Left kidney (tissue), 8 donors: ENCODE data around the gene PDZD8. TPM values are rescaled to one million over a fixed set of nuclear protein-coding genes. Genes with fewer than 3 reads are reported as not detected.

Experiments
- DNase-seq: peaks from one replicate; pipeline ENCODE4 v3.0.0-alpha.2; 2013
- long read RNA-seq, 8 donors: transcript quantifications; one replicate each; lab custom pipeline, GENCODE V29; 2026
- polyA plus RNA-seq: library from polyadenylated mRNA; unstranded; fragments of 120-200 nt; gene quantifications from one replicate; pipeline ENCODE4 v1.2.1, GENCODE V29; 2013; ENCODE audit not compliant: insufficient read length

PDZD8 gene
- polyA plus RNA-seq = 48.4 TPM
- long read RNA-seq, donor 1, full-length matches to known transcripts = 7 of 12 reads
- long read RNA-seq, donor 1, partial matches to known transcripts = 5 of 12 reads
- long read RNA-seq, donor 1, other reads (novel, unspliced or antisense) = 0 of 12 reads
- long read RNA-seq, donor 2, full-length matches to known transcripts = 7 of 14 reads
- long read RNA-seq, donor 2, partial matches to known transcripts = 7 of 14 reads
- long read RNA-seq, donor 2, other reads (novel, unspliced or antisense) = 0 of 14 reads
- long read RNA-seq, donor 3, full-length matches to known transcripts = 10 of 15 reads
- long read RNA-seq, donor 3, partial matches to known transcripts = 5 of 15 reads
- long read RNA-seq, donor 3, other reads (novel, unspliced or antisense) = 0 of 15 reads
- long read RNA-seq, donor 4 = 0 reads
- long read RNA-seq, donor 5, full-length matches to known transcripts = 6 of 12 reads
- long read RNA-seq, donor 5, partial matches to known transcripts = 6 of 12 reads
- long read RNA-seq, donor 5, other reads (novel, unspliced or antisense) = 0 of 12 reads
- long read RNA-seq, donor 6, full-length matches to known transcripts = 12 of 17 reads
- long read RNA-seq, donor 6, partial matches to known transcripts = 5 of 17 reads
- long read RNA-seq, donor 6, other reads (novel, unspliced or antisense) = 0 of 17 reads
- long read RNA-seq, donor 7, full-length matches to known transcripts = 15 of 23 reads
- long read RNA-seq, donor 7, partial matches to known transcripts = 8 of 23 reads
- long read RNA-seq, donor 7, other reads (novel, unspliced or antisense) = 0 of 23 reads
- long read RNA-seq, donor 8, full-length matches to known transcripts = 5 of 5 reads
- long read RNA-seq, donor 8, partial matches to known transcripts = 0 of 5 reads
- long read RNA-seq, donor 8, other reads (novel, unspliced or antisense) = 0 of 5 reads

DNA sequence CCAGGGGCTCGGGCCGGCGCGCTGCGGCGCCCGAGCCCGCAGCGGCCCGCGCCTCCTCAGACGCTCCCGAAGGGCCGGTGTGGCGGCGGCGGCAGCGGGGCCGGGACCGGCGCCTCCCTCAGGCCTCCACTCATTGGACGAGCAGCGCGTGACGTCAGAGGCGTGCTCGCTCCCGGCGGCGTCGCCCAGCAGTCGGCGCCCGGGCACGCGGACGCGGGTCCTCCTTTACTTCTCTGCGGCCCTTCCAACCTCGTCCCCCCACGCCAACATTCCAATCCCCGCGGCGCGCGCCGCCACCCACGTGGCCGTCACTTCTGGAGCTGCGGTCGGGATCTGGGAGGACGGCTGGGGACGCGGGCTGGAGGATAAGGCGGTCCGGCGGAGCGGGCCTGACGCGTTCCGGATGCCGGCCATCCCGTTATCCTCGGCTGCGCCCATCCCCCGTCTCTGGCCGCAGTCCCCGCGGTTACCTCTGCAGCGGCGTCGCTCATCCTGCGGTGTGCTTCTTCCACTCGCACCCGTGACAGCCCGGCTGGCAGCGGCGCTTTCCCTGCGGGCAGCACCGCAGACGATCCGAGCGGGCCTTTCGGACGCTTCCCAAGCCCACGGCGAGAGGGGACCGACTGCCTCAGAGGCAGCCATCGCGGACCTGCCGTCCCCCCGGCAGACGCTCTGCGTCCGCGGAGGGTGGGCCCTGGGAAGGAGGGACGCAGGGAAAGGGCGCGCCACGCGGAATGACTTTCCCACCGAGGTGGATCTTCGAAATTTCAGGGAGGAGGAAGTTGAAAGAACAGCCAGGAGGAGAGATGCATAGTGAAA lies at the start of gene PDZD8:
Gene PDZD8, minus strand, starts transcription at position 81 of the 819 bp plus-strand sequence. CDS start 213 bp downstream, outside the sequence.
- peak; percentile 96 for DNase-seq

GRCh38 chr10:117424171-117424570 lies 48.9 kb upstream of the PDZD8 start:
- no peak for DNase-seq

- no peak for DNase-seq
Measured at GRCh38 chr10:117421985-117422384, 46.7 kb upstream of the PDZD8 start.

DNA sequence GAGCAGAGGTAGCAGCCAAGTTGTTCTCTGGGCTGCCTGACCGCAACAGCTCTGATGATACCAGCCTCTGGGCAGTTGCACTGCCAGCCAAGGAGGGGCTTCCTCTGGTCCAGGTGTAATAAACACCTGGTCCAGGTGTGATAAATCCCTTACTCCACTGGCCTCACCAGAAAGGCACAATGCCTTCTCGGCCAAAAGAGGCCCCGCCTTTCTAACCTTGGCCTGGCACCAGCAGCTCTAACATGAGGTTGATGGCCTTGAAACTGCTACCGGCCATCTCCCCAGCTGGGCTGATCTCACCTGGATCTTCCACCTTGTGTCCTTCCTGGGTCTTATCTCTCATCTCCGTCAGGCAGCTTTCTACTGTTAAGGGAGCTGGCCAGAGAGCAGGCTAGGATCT lies 45.5 kb upstream of the PDZD8 start:
- DNase-seq = no peak

DNA sequence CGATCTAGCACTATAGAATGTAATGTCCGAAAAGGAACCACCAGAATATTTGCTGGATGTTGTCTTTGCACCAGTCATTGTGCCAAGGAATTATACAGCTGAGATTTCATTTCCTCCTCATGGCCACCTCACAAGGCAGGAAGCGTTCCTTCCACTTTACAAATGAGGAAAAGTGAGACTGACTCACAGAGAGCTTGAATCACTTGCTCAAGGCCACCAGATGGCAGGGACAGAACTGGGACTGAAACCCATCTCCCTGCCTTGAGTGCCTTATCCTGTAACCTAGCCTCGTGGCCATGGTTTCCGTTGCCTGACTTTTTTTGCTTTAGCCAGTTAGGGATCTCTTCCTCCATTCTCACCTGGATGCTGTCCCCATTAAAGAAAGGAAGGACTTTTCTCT lies 44.7 kb upstream of the PDZD8 start:
- DNase-seq = no peak

DNA sequence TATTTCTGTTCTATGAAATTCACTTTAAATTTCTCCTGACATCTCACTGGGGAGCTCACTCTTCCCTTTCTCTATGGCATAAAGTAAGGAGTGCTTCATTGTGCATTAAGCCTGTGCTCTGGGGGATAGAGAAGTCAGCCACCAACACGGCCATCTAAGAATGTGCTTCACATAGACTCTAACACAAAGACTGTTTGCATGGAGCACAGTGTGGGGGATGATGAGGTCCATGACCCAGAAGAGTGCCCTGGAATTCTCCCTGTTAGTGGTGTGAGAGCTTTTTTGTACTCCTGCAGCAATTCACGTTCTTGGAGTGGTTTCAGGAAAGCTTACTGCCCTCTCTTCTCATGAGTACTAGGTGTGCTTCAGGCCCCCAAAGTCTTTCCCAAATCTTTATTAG lies 43.9 kb upstream of the PDZD8 start:
- DNase-seq = no peak

DNA sequence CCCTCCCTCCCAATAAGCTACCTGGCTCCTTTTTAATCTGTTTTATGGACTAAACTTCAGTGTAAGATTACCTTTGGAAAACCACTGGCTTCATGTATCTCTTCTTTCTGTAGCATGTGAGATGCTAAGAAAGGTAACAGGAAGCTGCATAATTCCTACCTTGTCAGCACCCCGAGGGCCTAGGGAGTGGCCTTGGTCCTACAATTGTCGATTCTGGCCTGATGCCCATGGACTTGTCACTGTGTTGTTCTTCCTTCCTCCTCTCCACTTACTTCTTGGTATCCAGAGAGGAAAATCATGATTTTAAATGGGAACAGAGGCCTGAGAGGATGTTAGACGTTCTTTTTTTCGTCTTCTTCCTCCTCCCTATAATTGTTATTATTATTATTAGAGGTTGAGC lies 42.9 kb upstream of the PDZD8 start:
- DNase-seq = no peak

DNA sequence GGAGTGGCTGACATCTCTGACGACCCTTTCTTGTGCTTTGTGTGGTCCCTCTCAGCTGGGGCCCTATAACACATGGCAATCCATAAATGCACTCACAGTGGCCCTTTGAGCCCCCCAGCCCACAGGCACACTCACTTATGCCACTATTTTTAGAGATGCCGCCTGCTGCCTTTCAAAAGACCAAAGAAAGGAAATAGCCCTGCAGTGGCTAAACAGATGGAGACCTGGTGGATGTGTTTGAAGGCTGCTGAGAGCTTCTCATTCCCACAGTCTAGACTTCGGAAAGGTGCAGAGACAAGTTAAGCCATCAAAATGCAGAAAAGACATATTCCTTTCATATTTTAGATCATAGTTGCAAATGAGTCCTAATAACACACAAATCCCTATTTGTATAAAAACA lies 42.0 kb upstream of the PDZD8 start:
- no peak for DNase-seq

DNA sequence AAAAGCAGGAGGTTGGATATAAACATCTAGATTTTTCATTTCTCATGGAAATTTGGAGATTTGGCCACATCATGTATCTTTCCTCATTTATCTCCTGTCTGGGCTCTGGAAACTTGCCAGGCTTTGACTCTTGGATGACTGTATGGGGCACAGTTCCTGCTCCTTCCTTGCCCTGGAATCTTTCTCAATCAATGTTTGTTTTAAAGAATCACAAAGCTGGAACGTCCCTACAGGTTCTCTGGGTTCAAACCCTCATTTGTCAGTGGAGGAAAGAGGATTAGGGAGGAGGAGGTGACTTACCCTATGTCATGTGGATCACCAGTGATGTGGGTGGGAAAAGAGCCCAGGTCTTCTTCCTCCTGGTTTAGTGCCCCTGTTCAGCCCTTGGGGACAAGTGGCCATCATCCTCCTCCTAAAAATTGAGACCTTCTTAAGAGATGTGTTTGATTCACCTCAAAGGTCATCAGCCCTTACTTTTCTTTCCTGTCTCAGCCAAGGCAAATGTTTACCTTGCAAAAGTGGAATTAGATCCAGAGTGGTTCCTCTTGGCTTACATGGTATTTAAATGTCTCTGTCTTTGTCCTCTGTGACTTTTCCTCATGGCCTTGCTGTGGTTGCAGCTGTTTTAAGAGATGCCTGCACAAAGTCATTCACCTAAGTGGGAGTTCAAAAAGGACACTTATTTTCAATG lies 38.8 kb upstream of the PDZD8 start:
- DNase-seq = no peak

GRCh38 chr10:117412469-117413010 lies 37.3 kb upstream of the PDZD8 start:
- DNase-seq = no peak

GRCh38 chr10:117411479-117412399 lies 36.5 kb upstream of the PDZD8 start:
- DNase-seq = no peak

- no peak for DNase-seq
Measured at GRCh38 chr10:117410557-117410956, 35.3 kb upstream of the PDZD8 start.

DNA sequence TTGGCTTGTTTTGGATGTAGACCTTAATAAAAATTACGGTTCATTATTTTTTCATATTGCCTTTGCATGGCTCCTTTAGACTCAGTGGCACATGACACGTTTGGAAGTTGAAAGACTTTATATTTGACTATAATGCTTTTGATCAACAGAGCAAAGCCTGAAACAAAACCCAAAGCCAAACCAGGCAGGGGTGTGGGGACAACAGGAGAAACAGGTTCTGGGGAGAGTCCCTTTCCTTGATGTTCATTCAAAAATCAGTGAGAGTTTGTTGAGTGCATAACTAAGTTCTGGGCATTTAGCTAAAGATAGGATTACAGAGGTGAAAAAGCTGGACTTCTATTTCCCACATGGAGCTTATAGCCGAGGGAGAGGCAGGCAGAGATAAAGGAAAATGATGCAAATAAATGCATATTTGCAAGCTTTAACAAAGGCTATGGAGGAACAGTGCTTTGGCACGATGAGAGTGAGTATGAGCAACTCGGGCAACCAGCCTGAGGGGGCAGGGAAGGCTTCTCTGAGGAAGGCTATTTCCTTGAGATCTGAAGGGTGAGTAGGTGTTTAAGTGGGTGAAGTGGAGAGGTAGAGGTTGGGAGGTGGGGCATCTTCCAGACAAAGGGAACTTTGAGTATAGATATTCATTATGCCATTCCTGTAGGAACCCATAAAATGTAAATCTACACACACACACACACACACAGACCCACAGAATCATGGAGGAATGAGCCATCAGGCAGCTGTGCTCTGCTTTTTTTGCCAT lies 34.5 kb upstream of the PDZD8 start:
- DNase-seq = no peak

DNA sequence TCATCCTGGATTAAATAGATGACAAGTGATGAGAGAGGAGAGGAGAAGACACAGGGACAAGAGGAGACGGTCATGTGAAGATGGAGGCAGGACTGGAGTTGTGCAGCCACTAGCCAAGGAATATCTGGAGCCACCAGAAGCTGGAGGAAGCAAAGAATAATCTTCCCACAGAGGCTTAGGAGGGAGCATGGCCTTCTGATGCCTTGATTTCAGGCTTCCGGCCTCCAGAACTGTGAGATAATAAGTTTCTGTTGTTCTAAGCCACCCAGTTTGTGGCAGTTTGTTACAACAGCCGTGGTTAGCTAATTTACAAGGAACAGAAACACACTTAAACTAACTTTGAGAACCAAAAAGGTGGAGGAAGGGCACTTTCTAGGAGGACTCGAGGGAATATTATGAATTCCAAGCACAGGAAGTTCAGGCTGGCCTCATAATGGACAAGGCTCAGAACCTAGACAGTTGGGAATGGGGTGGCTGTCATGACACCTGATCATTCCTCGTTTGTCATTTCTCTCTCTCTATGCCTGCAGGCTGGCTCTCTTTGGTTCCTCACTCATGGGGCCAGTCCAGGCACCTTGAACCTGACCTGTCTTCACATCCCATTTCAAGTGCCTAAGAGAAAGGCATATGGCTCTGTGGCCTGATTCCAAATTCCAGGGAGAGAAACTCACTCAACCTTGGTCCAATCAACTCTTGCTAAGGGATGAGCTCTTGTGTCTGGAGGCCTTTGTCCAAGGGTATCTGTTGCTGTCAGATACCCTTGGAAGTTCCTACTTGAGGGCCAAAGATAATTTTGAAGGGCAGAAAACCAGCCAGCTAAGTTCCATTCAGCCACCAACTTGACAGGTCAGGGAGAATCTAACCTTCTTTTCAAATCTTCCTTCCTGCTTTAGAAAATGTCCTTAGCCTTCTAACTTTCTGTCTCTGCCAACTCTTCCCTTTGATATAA lies 33.5 kb upstream of the PDZD8 start:
- no peak for DNase-seq

DNA sequence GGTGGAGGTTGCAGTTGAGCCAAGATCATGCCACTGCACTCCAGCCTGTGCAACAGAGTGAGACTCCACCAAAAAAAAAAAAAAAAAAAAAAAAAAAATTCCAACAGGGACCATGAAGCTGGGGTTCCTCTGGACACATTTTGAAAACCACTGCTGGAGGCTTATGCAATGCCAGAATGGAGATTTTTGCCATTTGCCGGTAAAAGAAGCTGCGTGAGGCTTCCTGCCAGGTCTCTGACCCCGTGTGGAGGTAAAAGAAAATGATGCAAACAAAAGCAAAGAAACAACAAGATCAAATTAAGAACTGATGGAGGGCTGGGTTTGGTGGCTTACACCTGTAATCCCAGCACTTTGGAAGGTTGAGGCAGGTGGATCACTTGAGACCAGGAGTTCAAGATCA lies 30.5 kb upstream of the PDZD8 start:
- DNase-seq = no peak

DNA sequence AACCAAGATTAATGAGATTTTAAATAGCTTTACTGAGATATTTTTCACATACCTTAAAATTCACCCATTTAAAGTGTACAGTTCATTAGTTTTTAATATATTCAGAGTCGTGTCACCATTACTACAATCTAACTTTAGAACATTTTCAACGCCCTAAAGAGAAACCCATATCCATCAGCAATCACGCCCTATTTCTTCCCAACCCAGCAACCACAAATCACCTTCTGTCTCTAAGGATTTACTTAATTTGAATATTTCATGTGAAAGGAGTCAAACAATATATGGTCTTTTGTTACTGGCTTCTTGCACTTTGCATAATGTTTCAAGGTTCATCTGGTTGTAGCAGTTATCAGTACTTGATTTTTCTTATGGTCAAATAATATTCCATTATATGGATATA lies 25.1 kb upstream of the PDZD8 start:
- no peak for DNase-seq

GRCh38 chr10:117399341-117400196 lies 24.3 kb upstream of the PDZD8 start:
- no peak for DNase-seq
